Ovary (tissue), 10 donors: ENCODE results near the gene BLTP1. TPM values are rescaled to one million over a fixed set of nuclear protein-coding genes. Genes with fewer than 3 reads are reported as not detected.
A peak's percentile ranks its signal among the peaks of the same experiment; 100 is the strongest.
"Not testable (repeated sequence)": the region's sequence is repeated elsewhere in the genome, so short reads cannot be mapped to it uniquely, and the experiment has no call there.

Experiments used
- DNase-seq, 5 donors: peaks; one replicate each; pipeline ENCODE4 v3.0.0-alpha.2; 2019 to 2020
- H3K27ac ChIP-seq, 2 donors: fragments of 200-600 bp; one replicate each; pipeline versions ENCODE4 v1.5.1 to v1.8.0; 2019 to 2022
- H3K27me3 ChIP-seq: fragments of 200-600 bp; one replicate; pipeline ENCODE4 v1.8.0; 2022
- H3K36me3 ChIP-seq: fragments of 200-600 bp; sonication (generic); one replicate; pipeline ENCODE4 v1.5.1; 2019
- H3K4me1 ChIP-seq: one replicate; pipeline ENCODE4 v1.8.1; 2013; ENCODE audit warnings: mild to moderate bottlenecking, moderate library complexity; ENCODE audit not compliant: insufficient read depth
- H3K4me3 ChIP-seq: fragments of 200-600 bp; sonication (generic); one replicate; pipeline ENCODE4 v1.5.1; 2017
- H3K9me3 ChIP-seq, 2 donors: fragments of 200-600 bp in 1 of 2; sonication (generic) in 1 of 2; one replicate each; pipeline versions ENCODE4 v1.5.1 to v1.8.1; 2013 to 2019; ENCODE audit warnings: mild to moderate bottlenecking in 1 of 2, moderate library complexity in 1 of 2
- CTCF ChIP-seq, 3 donors: fragments of 450-650 bp in 2 of 3; fragments of 200-600 bp in 1 of 3; IDR thresholded peaks; one replicate each; pipeline versions ENCODE4 v1.5.1 to v1.8.0; 2016 to 2022; ENCODE audit warnings: antibody characterized with exemption in 3 of 3, mild to moderate bottlenecking in 1 of 3
- EP300 ChIP-seq: sonication (generic); formaldehyde crosslinking; IDR thresholded peaks from one replicate; pipeline ENCODE4 v1.6.1; 2017; ENCODE audit warnings: antibody characterized with exemption
- POLR2A ChIP-seq: fragments of 450-650 bp; IDR thresholded peaks from one replicate; pipeline ENCODE4 v1.6.1; 2017; ENCODE audit warnings: antibody characterized with exemption, mild to moderate bottlenecking, moderate library complexity
- WGBS, 3 donors: extraction: QIAGEN DNeasy Blood & Tissue Kit in 1 of 3; methylation state at CpG; one replicate each; pipeline versions ENCODE4 v1.1.5 to v1.1.7; 2013 to 2017; 5-methylcytosine and 5-hydroxymethylcytosine counted together
- intact Hi-C, 4 donors: fragments of 100-400 bp; cut with DNase I; formaldehyde crosslinking; loops; one replicate each; pipeline versions ENCODE4 v1.11.0 to v1.15.1; 2022 to 2023
- long read RNA-seq, 3 donors: library from polyadenylated mRNA in 2 of 3; unstranded in 2 of 3; transcript quantifications; one replicate each; pipeline ENCODE4 v2.0.0 and lab custom pipeline, GENCODE V29; 2021 to 2026
- polyA plus RNA-seq, 2 donors: library from polyadenylated mRNA; stranded (reverse); fragments of 200-250 nt in 1 of 2; fragments of 350-450 nt in 1 of 2; fragmentation: Illumina TruSeq in 1 of 2; extraction: RNeasy Lipid Tissue Mini Kit (QIAGEN cat#74804) in 1 of 2; gene quantifications; one replicate each; pipeline ENCODE4 v1.2.3, GENCODE V29; 2013 to 2014
- total RNA-seq, 7 donors: library from RNA; depleted of rRNA in 2 of 7; stranded (reverse); fragments of >200 nt in 2 of 7; fragmentation: NEBNext Ultra II Directional in 3 of 7; extraction: Animal tissue kit (Norgen Biotek cat#: 25700) in 3 of 7; gene quantifications; one replicate each; pipeline versions ENCODE4 v1.1.0 to v1.2.4, GENCODE V29; 2016 to 2023
- donor health status: DM: no; HTN: no; CAD: no; lungs with moderate emphysema.
- donor health status: DM: no; HTN: no; CAD: no.
- donor health status: Bipolar disorder and iron deficiency.
- donor health status: DM: yes; HTN: yes; CAD: no.
- donor health status: DM: no; HTN: no; CAD: no.
- donor health status: DM: yes; HTN: yes; CAD: no.

BLTP1 gene
- total RNA-seq (10 to 100 TPM; 59.9 to 97.5 (median 73.6) TPM), polyA plus RNA-seq (10 to 100 TPM; 32.5 to 44.1 TPM)
- long read RNA-seq, donor 1, partial matches to known transcripts: 28 of 35 reads
- long read RNA-seq, donor 1, other reads (novel, unspliced or antisense): 7 of 35 reads
- long read RNA-seq, donor 2, partial matches to known transcripts: 13 of 13 reads
- long read RNA-seq, donor 2, other reads (novel, unspliced or antisense): 0 of 13 reads
- long read RNA-seq, donor 3, partial matches to known transcripts: 10 of 13 reads
- long read RNA-seq, donor 3, other reads (novel, unspliced or antisense): 3 of 13 reads

- no peaks in the 10 kb centered on the region for H3K9me3 ChIP-seq
- intact Hi-C loops: no loop called here
Measured at GRCh38 chr4:122151982-122152710, at the start of gene BLTP1. BLTP1 (plus strand) TSS chr4:122152331; CDS start chr4:122170648, 18,317 bp downstream.

GRCh38 chr4:122104184-122104583, 47.9 kb upstream of the BLTP1 start:
- no peaks in the 10 kb centered on the region for H3K27me3 ChIP-seq
- no peak for TF ChIP-seq EP300
- no peak for TF ChIP-seq POLR2A
- TF ChIP-seq CTCF (IDR thresholded peaks at IDR 0.05): no peak
- H3K4me3 ChIP-seq: no peak overlapping the region
- no peaks in the 10 kb centered on the region for H3K36me3 ChIP-seq
- H3K27ac ChIP-seq: no peak overlapping the region
- intact Hi-C loops: no loop called here
- no peaks in the 10 kb centered on the region for H3K9me3 ChIP-seq
- H3K4me1 ChIP-seq: no peaks in the 10 kb centered on the region
- no peak for DNase-seq

More at GRCh38 chr4:122151982-122152710, at the start of gene BLTP1:
- Histone ChIP-seq H3K4me1 (peaks cover 5% of the 10 kb centered on the region), H3K27me3 (no peaks in the 10 kb centered on the region), H3K4me3 (peak within 1 kb of the TSS; percentile 91), H3K27ac (peak within 1 kb of the TSS; percentile 88 to 94), H3K36me3 (no peaks in the 10 kb centered on the region)
- peak; percentile 76 for TF ChIP-seq POLR2A
- TF ChIP-seq CTCF (IDR thresholded peaks at IDR 0.05): no peak
- WGBS, 3 donors: 0% methylated on average over 43 to 53 of the region's 53 CpGs
- peak; percentile 85 to 93 (median 91) for DNase-seq

GRCh38 chr4:122107680-122108079, 44.5 kb upstream of the BLTP1 start:
- intact Hi-C loops: no loop called here
- no peaks in the 10 kb centered on the region for H3K36me3 ChIP-seq
- 77 to 81% (median 80%) methylated on average over 2 of the region's 2 CpGs for WGBS, 3 donors

GRCh38 chr4:122110304-122110703, 41.8 kb upstream of the BLTP1 start:
- H3K4me3 ChIP-seq, H3K4me1 ChIP-seq, H3K27me3 ChIP-seq, H3K36me3 ChIP-seq, H3K27ac ChIP-seq, intact Hi-C loops, H3K9me3 ChIP-seq, DNase-seq: not testable (repeated sequence)
- 87 to 90% (median 87%) methylated on average over 13 to 14 of the region's 14 CpGs for WGBS, 3 donors

More at GRCh38 chr4:122107680-122108079, 44.5 kb upstream of the BLTP1 start:
- Histone ChIP-seq H3K4me3 (no peak overlapping the region), H3K9me3 (no peaks in the 10 kb centered on the region), H3K27ac (no peak overlapping the region), H3K4me1 (no peaks in the 10 kb centered on the region), H3K27me3 (no peaks in the 10 kb centered on the region)
- no peak for DNase-seq
- TF ChIP-seq CTCF (IDR thresholded peaks at IDR 0.05) (no peak), POLR2A (no peak), EP300 (no peak)

GRCh38 chr4:122117743-122118142, 34.4 kb upstream of the BLTP1 start:
- H3K27ac ChIP-seq: no peak overlapping the region

More at GRCh38 chr4:122117743-122118142, 34.4 kb upstream of the BLTP1 start:
- Histone ChIP-seq H3K27me3 (no peaks in the 10 kb centered on the region), H3K4me3 (no peak overlapping the region), H3K36me3 (no peaks in the 10 kb centered on the region), H3K4me1 (no peaks in the 10 kb centered on the region), H3K9me3 (no peaks in the 10 kb centered on the region)
- intact Hi-C loops: no loop called here
- WGBS, 3 donors: 65 to 85% (median 70%) methylated on average over 1 of the region's 1 CpG
- DNase-seq: no peak
- no peak for TF ChIP-seq EP300
- no peak for TF ChIP-seq CTCF (IDR thresholded peaks at IDR 0.05)
- TF ChIP-seq POLR2A: no peak
